KMS-11 (cell line): ENCODE measurements around the gene MT1E.

Source experiments
- H2AFZ ChIP-seq: fragments of 200-600 bp; sonication (generic); 2 replicates; pipeline ENCODE4 v1.6.1; 2016; ENCODE audit warnings: antibody characterized with exemption, mixed run types, low read depth
- H3K27ac ChIP-seq: fragments of 200-600 bp; sonication (generic); 2 replicates; pipeline ENCODE4 v1.6.1; 2016; ENCODE audit warnings: mild to moderate bottlenecking, mixed run types
- H3K27me3 ChIP-seq: fragments of 200-600 bp; sonication (generic); 2 replicates; pipeline ENCODE4 v1.6.1; 2017; ENCODE audit warnings: mild to moderate bottlenecking, low read depth, mixed run types, moderate library complexity; ENCODE audit not compliant: insufficient read depth
- H3K36me3 ChIP-seq: fragments of 200-600 bp; sonication (generic); 2 replicates; pipeline ENCODE4 v1.6.1; 2017; ENCODE audit warnings: mild to moderate bottlenecking, mixed run types; ENCODE audit not compliant: insufficient read depth
- H3K4me1 ChIP-seq: fragments of 200-600 bp; sonication (generic); 2 replicates; pipeline ENCODE4 v1.6.1; 2016; ENCODE audit warnings: mild to moderate bottlenecking, low read depth, mixed run types; ENCODE audit not compliant: poor library complexity, severe bottlenecking
- H3K4me2 ChIP-seq: fragments of 200-600 bp; sonication (generic); 2 replicates; pipeline ENCODE4 v1.7.0; 2016; ENCODE audit warnings: mild to moderate bottlenecking, mixed run types
- H3K4me3 ChIP-seq: fragments of 200-600 bp; sonication (generic); IDR thresholded peaks from 2 replicates; pipeline ENCODE4 v1.6.1; 2017; ENCODE audit warnings: low read depth, low read length, mixed read lengths; ENCODE audit not compliant: insufficient read depth
- H3K79me2 ChIP-seq: fragments of 200-600 bp; sonication (generic); 2 replicates; pipeline ENCODE4 v1.6.1; 2016; ENCODE audit warnings: low read depth, mixed run types; ENCODE audit not compliant: insufficient read depth
- H3K9ac ChIP-seq: fragments of 200-600 bp; sonication (generic); 2 replicates; pipeline ENCODE4 v1.6.1; 2016; ENCODE audit warnings: mild to moderate bottlenecking, mixed run types
- H4K20me1 ChIP-seq: fragments of 200-600 bp; sonication (generic); 2 replicates; pipeline ENCODE4 v1.6.1; 2016; ENCODE audit warnings: mild to moderate bottlenecking, mixed run types; ENCODE audit not compliant: insufficient read depth
- CTCF ChIP-seq: fragments of 200-600 bp; sonication (generic); conservative IDR thresholded peaks from 2 replicates; pipeline ENCODE4 v1.6.1; 2017; ENCODE audit warnings: low read depth, mild to moderate bottlenecking, antibody characterized with exemption, low read length, moderate library complexity, mixed read lengths

The MT1E gene

GRCh38 chr16:56606071-56606475, 19.5 kb upstream of the MT1E start:
- Histone ChIP-seq H3K27me3 (peaks cover 10% of the 10 kb centered on the region; the same call in 1 of the 2 replicates), H4K20me1 (no peaks in the 10 kb centered on the region), H3K79me2 (no peaks in the 10 kb centered on the region), H3K36me3 (no peaks in the 10 kb centered on the region), H3K27ac (no peak overlapping the region), H3K4me1 (peaks cover 16% of the 10 kb centered on the region), H3K9ac (no peak overlapping the region), H2AFZ (no peak overlapping the region), H3K4me2 (no peak overlapping the region), H3K4me3 (no peak overlapping the region)
- TF ChIP-seq CTCF, result no peak

GRCh38 chr16:56606476-56607108, 19.0 kb upstream of the MT1E start:
- Histone ChIP-seq H4K20me1 (no peaks in the 10 kb centered on the region), H3K4me1 (peaks cover 16% of the 10 kb centered on the region), H3K36me3 (no peaks in the 10 kb centered on the region), H3K4me2 (no peak overlapping the region), H2AFZ (no peak overlapping the region), H3K4me3 (no peak overlapping the region), H3K27me3 (peaks cover 10% of the 10 kb centered on the region; the same call in 1 of the 2 replicates), H3K79me2 (no peaks in the 10 kb centered on the region), H3K9ac (no peak overlapping the region), H3K27ac (no peak overlapping the region)
- no peak for TF ChIP-seq CTCF

- H3K9ac ChIP-seq, result no peak overlapping the region
- H3K79me2 ChIP-seq, result no peaks in the 10 kb centered on the region
- H3K27me3 ChIP-seq, result peaks cover 10% of the 10 kb centered on the region; the same call in 1 of the 2 replicates
- H2AFZ ChIP-seq, result no peak overlapping the region
- H3K4me1 ChIP-seq, result peaks cover 16% of the 10 kb centered on the region
- no peaks in the 10 kb centered on the region for H3K36me3 ChIP-seq
- no peak overlapping the region for H3K27ac ChIP-seq
- no peak overlapping the region for H3K4me3 ChIP-seq
- H4K20me1 ChIP-seq, result no peaks in the 10 kb centered on the region
- no peak for TF ChIP-seq CTCF
- H3K4me2 ChIP-seq, result no peak overlapping the region
These were observed 18.4 kb upstream of the MT1E start for GRCh38 chr16:56607109-56607618.

- H3K4me3 ChIP-seq, result no peak overlapping the region
These were observed 17.9 kb upstream of the MT1E start for GRCh38 chr16:56607675-56608042.

More at GRCh38 chr16:56607675-56608042, 17.9 kb upstream of the MT1E start:
- H3K36me3 ChIP-seq, result no peaks in the 10 kb centered on the region
- no peak overlapping the region for H3K4me2 ChIP-seq
- no peak overlapping the region for H3K9ac ChIP-seq
- H3K27ac ChIP-seq, result no peak overlapping the region
- peak overlapping the region; percentile 79; the same call in 1 of the 2 replicates for H2AFZ ChIP-seq
- no peak for TF ChIP-seq CTCF
- peaks cover 16% of the 10 kb centered on the region for H3K4me1 ChIP-seq
- peaks cover 10% of the 10 kb centered on the region; the same call in 1 of the 2 replicates for H3K27me3 ChIP-seq
- H4K20me1 ChIP-seq, result no peaks in the 10 kb centered on the region
- no peaks in the 10 kb centered on the region for H3K79me2 ChIP-seq
